Colon (tissue), 2 donors: Measurements from ENCODE around the gene ELFN2.
"Not testable (repeated sequence)": the region's sequence is repeated elsewhere in the genome, so short reads cannot be mapped to it uniquely, and the experiment has no call there.

ENCODE experiments used
- FAIRE-seq: peaks from 2 replicates; lab custom pipeline; 2012; peaks lifted over from hg19 to GRCh38; lab: Jason Lieb, UNC
- donor health status: control.
- donor health status: control.

Gene ELFN2, protein sequence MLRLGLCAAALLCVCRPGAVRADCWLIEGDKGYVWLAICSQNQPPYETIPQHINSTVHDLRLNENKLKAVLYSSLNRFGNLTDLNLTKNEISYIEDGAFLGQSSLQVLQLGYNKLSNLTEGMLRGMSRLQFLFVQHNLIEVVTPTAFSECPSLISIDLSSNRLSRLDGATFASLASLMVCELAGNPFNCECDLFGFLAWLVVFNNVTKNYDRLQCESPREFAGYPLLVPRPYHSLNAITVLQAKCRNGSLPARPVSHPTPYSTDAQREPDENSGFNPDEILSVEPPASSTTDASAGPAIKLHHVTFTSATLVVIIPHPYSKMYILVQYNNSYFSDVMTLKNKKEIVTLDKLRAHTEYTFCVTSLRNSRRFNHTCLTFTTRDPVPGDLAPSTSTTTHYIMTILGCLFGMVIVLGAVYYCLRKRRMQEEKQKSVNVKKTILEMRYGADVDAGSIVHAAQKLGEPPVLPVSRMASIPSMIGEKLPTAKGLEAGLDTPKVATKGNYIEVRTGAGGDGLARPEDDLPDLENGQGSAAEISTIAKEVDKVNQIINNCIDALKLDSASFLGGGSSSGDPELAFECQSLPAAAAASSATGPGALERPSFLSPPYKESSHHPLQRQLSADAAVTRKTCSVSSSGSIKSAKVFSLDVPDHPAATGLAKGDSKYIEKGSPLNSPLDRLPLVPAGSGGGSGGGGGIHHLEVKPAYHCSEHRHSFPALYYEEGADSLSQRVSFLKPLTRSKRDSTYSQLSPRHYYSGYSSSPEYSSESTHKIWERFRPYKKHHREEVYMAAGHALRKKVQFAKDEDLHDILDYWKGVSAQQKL

DNA sequence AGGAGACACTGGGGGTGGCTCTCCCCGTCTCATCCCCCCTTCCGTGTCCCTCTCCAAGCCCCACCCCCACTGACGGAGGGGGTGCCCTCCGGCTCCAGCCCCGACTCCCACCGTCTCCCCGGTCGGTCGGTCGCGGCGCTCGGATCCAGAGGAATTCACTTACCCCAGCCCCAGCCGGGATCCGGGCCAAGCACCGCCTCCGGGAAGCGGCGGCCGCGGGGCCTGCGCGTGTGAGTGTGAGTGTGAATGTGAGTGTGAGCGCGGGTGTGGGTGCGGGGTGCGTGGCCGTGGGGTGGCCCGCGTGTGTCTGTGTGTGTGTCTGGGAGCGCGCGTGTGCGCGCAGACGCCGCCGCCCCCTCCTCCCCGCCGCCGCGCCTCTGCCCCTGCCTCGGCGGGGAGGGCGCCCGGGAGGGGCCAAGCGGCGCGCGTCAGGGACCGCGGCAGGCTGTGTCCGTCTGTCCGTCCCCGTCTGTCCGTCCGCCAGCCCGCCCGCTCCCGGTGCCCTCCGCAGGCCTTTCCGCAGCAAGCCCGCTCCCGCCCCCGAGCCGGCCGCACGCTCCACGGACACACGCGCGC lies at the start of gene ELFN2:
Gene ELFN2 (minus strand): TSS at position 345 of the 576 bp plus-strand sequence. CDS start 51,945 bp downstream, outside the sequence.
- FAIRE-seq = no peak

DNA sequence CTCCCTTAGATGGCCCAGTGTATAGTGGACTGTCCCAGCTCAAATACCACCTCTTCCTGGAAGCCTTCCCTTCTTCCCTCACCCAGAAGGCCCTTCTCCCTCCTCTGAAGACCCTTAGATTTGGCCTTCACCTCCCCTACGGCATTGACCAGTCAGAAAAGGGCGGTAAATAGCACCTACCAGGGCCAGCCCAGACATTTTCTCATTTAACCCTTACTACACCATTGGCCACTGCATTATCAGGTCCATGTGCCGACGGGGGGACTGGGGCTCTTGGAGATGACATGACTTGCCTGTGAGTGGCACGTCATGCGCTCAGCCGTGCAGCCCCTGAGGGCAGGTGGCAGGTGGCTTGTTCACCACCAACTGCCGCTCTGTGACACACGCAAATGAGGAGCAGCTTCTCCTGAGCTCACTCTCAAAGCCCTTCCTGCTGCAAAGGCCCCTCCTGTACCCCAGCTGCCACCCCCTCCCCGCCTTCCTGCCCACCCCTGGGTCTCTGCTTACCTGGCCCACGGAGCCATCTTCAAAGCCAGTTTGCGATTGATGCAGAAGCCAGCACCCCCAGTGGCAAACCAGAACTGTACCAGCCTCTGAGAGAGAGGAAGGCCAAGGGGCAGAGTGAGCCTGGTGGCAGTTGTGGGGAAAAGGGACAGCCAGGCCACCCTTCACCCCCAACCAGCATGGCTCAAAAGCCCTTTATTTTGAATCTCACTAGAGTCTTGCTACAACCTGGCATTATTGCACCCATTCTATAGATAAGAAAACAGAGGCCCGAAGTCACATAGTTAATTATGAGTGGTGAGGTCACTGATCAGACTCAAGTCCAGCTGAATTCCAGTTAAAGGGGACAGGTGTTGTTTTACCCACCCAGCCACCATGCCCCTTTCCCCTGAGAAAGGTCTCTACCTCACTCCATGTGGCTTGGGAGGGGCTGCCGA lies 49.4 kb upstream of the ELFN2 start:
- FAIRE-seq = no peak

DNA sequence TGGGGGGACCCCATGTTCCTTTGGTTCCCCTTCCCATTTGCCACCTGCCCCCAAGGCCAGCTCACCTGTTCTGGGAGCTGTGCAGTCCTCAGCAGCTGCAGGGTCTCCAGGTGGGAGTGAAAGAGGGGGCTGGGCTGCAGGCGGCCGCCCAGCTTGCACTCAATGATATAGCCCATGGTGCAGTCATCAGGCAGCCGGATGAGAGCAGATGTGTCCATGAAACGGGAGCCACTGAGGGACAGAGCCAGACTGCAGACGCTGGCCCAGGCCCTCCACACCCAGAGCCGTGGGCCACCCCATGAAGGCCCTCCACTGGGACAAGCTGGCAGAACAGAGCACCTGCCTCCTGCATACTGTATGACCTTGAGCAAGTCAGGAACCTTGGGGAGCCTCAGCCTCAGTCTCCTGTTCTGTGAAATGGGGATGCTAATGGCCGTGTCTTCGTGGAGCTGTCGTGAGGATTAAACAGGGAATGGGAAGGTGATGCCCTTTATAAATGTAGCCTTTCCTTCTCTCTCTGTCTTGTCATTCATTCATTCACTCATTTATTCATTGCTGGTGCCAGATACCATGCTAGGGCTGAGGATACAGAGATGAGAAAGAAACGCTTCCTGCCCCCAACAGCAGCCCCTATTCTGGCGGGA lies 47.3 kb upstream of the ELFN2 start:
- FAIRE-seq = no peak

DNA sequence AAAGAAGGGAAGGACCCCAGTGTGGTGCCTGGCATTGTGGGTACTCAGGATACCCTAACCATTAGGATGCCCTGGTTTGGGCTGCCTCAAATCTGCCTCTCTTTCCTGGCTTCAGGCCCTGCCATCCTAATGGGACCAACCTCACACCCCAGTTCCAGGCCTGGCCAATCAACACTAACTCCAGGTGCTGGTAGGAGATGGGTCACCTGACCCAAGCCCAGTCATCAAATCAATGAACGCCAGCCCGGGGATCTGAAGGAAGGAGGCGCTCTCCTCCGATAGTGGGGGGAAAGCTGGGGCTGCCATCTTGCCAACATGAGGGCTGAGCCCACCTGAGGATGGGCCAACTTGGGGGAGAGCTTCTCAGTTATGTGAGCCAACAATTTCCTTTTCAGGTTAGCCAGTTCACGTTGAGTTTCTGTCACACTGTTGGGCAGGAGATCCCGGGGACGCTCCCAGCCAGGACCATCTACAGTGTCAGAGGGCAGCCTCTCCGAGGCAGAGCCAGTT lies 46.2 kb upstream of the ELFN2 start:
- no peak for FAIRE-seq

DNA sequence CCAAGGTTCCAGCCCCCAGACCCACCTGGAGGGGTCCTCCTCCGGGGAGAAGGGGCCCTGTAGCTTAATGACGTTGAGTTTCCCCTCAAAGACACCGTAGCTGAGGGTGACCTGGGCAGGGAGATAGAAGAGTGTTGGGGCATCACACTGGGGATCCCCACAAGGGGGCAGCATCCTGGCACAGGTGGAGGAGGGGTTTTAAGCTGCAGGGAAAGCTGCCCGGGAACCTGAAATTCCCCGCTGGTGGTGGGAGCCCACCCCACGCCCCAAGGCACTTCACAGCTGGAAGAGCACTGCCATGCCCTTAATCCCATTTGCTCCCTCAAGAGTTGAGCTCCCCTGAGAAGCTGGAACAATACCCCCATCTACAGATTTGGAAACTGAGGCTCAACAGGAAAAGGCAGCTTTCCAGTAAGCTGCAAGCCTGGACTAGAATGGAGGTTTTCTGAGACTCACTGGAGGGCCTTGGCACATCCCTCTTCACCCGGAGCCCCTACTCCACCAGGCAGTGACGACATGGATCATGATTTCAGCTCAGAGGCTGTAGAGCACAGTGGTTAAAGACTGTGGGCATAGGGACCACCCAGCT lies 45.2 kb upstream of the ELFN2 start:
- no peak for FAIRE-seq

DNA sequence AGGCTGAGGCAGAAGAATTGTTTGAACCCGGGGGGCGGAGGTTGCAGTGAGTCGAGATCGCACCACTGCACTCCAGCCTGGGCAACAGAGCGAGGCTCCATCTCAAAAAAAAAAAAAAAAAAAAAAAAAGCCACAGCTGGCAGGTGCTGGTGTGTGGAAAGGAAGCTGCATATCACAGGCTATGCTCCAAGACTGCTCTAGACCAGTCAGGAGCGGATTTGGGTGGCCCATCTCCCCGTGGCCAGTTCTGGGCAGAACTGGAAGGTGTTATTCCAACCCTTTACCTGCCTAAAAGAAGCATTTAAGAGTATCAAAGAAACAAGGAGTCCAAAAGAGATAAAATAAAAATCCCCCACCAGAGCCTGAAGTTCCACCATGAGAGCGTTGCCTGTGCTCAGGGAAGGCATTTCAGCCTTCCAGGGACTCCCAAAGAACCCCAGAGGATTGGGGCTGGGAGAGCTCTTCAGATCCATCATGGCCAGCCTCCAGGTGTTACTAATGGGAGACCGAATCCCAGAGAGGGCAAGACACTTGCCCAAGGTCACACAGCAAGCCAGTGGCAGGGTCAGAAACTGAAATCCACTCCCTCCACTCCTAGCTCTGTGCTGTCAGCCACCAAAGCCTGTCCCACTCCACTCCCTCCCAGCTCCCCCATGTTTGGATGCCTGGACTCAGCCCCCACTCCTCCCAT lies 44.6 kb upstream of the ELFN2 start:
- no peak for FAIRE-seq

DNA sequence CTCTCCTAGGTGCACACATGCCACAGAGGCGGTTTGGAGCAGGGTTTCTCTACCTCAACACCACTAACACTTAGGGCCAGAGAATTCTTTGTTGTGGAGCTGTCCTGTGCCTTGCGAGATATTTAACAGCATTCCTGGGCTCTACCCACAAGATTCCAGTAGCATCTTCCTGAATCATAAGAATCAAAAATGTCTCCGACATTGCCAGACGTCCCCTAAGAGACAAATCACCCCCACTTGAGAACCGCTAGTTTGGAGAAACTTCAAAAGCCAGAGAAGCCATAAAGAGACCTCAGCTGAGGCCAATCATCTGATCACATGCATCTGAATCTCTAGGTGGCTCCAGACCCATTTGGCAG lies 42.8 kb upstream of the ELFN2 start:
- no peak for FAIRE-seq

DNA sequence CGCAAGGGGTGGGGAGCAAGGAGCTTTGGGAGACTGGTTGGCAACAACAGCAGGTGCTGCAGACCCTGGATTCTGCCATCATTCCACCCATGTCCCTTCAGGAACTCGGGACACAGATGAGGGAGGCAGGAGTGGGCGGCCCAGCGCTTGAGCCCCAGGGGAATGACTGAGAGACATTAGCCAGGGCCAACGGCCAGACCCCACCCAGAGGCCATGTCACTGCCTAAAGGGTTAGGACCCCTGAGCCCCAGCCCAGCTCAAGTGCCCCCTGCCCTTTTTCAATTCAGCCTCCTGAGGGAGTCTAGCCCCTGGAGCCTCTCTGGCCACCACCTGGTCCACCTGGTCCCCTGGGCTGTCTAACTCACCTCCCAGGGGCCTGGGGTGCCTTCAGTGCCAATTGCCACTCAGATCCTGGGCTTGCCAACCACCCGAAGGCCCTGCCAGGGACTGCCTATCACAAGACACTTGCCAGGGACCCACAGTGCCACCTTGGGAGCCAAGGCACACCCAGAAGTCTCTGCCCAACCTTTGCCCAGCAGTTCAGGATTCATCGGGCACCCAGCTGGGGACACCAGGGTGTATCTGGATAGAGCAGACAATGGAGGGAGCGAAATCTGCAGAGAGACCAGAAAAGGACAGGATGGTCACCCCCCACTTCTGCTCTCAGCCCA lies 42.3 kb upstream of the ELFN2 start:
- no peak for FAIRE-seq

DNA sequence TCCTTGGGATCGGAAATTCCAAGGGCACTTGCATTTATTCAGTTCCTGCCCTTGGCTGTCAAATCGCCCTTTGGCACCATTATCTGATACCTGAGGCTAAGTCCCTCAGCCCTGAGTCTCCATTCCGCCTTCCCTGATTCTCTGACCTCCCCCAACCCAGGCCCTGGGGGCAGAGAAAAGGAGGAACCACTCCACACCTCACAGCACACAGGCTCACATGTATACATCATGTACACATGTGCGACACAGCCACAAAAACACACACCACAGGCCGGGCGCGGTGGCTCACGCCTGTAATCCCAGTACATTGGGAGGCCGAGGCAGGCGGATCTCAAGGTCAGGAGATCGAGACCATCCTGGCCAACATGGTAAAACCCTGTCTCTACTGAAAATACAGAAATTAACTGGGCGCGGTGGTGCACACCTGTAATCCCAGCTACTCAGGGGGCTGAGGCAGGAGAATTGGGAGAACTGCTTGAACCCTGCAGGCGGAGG lies 41.0 kb upstream of the ELFN2 start:
- not testable (repeated sequence) for FAIRE-seq

DNA sequence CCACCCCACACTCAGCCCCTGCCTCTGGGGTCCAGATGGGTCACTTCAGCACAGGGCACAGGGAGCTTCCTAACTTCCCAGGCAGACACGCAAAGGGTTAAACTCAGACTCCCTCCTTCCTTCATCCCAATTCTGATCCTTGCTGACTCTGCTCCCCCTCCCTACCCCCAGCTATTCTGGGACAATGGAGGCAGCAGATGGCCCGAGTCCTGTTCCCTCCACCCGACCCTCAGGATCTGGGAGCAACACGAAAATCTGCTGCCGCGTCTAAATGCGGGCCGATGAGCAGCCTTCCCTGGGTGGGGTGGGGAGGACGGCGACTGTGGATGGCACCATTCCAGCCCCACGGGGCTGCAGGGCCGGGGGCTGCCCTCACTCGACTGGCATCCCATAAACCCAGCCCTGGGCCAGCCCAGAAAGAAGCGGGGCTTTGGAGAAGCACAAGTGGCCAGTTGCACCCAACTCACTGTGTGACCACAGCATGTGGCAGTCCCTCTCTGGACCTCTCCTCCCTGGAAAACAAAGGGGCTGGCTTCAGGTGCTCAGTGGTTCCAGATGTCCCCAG lies 40.2 kb upstream of the ELFN2 start:
- no peak for FAIRE-seq

DNA sequence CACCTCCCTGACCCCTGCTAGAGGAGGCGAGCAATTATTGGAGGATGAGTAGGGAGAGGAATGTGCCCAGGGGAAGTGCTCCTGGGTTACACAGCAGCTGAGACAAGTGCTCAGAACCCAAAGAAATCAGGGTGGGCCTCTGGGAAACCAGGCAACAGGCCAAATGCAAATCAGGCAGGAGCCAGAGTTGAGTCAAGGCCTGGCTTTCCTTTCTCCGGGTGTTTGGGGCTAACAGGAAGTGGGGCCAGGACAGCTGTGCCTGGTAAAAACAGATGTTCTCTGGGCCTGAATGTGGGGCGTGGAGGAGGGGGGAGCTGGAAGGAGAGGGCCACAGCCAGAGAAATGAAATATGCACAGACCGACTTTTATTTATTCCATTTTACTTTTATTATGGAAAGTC lies 36.9 kb upstream of the ELFN2 start:
- no peak for FAIRE-seq

DNA sequence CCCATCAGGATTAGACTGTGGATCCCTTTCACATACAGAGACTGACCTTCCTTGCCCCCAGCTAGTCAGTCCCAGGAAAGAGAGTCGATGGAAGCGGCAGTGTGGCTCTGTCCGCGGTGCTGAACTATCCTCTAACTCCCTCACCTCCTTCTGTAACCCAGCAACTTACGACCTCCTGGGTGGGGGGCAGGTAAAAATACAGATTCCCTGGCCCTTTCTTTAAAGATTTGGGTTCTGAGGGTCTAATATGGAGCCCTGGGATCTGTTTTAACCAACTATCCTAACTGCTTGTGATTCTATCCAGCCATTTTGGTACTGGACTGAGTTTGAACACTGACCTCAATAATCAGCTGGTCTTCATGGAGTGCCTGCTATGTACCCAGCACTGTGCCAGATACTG lies 35.7 kb upstream of the ELFN2 start:
- no peak for FAIRE-seq

DNA sequence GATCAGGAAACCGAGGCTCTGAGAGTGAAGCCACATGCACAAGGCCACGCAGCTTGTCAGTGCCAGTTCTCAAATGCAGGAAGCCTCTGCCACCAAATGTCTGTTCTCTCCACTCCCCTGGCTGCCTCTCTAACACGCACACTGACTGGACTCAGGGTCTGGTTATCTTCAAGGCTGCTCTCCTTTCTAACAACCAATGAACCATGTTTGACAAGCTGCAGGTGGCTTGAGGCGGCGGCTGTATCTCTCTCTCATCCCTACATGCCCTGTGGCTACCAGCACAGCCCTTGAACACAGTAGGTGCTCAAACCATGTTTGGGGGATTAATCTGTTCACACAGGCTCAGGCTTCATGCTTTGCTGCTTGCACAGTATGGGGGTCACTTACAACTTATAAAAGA lies 35.2 kb upstream of the ELFN2 start:
- no peak for FAIRE-seq

DNA sequence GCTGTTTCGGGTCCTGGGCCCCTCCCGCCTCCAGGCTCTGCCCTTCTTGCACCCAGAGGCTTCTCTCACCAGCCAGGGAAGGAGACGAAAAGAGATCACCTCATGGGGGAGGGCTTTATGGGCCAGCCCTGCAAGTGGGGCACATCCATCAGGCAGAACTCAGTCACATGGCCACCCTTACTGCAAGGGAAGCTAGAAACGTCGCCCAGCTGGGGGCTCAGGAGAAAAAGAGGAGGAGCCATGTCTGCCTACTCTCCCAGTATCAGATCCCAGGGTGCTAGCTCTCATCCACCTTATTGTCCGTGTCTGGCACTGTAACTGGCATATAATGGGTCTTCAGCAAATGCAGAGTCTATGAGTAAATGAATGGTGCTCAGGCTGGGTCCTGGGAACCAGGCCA lies 34.7 kb upstream of the ELFN2 start:
- FAIRE-seq = no peak

DNA sequence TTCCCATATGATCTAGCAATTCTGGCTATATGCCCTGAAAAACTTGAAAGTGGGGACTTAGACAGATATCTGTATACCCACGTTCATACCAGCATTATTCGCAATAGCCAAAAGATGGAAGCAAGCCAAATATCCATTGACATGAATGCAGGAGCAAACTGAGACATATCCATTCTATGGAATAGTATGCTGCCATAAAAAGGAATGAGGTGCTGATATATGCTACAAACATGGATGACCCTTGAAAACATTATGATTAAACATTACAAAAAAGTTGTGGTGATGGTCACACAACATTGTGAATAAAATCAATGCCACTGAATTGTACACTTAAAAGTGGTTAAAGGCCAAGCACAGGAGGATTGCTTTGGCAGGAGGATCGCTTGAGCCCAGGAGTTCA lies 33.4 kb upstream of the ELFN2 start:
- no peak for FAIRE-seq

DNA sequence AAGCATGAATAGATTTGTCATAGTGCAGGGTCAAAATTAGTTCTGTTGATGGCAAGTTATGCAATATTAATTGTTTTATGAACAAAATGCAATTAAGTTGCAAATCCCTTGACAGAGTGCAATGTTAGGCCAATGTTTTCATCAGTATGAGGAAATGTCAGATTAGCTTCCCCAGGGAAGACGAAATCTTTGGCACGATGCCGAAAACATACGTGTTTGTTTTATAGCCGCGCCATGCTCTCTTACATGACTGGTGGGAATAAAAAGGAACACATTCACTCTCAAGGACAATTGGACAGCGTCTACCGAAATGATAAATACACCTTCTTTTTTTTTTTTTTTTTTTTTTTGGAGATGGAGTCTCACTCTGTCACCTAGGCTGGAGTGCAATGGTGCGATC lies 31.9 kb upstream of the ELFN2 start:
- no peak for FAIRE-seq

DNA sequence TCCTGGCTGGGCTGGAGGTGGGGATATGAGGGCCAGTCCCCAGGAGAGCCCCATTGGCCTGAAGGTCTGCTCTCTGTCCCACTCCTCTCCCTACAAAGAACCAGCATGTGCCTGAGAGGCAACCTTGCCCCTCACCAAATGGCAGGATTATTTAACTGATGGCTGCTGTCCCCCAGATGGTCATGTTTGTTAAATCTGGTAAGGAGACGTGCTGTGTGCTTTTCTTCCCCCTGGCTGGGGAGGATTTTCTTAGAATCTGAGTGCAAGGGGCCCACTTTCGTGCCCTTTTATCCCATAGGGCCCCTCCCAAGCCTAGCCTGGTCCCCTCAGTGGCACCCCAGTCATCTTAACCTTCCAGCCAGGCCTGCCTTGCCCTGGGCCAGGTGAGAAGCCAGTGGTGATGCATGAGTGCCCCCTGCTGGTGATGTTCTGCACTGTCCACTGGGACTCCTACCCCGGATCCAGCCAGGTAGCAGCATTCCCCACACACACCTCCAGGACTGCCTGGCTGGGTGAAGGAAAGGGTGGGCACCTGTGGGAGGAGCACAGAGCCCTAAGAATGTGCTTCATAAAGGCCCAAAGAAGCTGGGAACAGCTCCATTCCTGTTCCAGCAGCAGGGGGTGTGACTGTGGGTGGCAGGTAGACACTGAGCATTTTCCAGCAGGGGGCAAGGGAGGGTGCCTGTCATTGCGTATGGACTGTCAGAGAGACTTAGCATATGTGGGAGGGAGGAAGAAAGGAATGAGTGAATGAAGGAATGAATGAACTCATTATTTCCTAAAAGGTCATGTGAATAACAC lies 30.0 kb upstream of the ELFN2 start:
- FAIRE-seq = no peak

DNA sequence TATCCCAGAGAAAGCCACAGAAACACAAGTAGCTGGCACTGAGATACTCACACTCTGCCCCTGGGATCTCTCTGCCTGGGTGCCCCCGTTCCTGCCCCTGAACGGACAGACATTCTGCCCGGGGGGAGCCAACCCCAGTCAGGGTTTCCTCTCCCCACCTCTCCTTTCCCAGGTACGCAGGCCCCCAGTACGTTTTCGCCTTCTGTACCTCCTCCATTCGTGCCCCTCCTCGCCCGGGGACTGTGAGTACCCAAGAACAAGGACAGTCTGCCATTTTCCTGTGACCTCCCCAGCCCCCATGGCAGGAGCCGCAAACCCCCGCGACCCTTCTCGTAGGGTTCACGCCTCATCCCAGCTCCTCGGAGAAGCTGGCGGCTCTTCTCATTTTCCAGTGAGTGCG lies 29.1 kb upstream of the ELFN2 start:
- FAIRE-seq = no peak
